Left forelimb (tissue), 1 donor: ENCODE results near the gene FBXO40.

Experiments used
- DNase-seq: peaks from one replicate; pipeline ENCODE4 v3.0.0-alpha.2; 2018; ENCODE audit warnings: low spot score

FBXO40 gene

GRCh38 chr3:121662742-121663141 lies 69.6 kb downstream of the FBXO40 start:
- no peak for DNase-seq

GRCh38 chr3:121663171-121663847 lies 70.1 kb downstream of the FBXO40 start:
- DNase-seq, result no peak

- DNase-seq, result no peak
These were observed 72.3 kb downstream of the FBXO40 start for GRCh38 chr3:121665488-121665887.

- DNase-seq, result no peak
These were observed 74.2 kb downstream of the FBXO40 start for GRCh38 chr3:121667333-121667732.

GRCh38 chr3:121670676-121671075 lies 77.5 kb downstream of the FBXO40 start:
- DNase-seq, result no peak

- DNase-seq, result no peak
These were observed 84.0 kb downstream of the FBXO40 start for GRCh38 chr3:121677141-121677540.
